ENCODE measurements around the gene CPA1.

Gene CPA1

GRCh38 chr7:130410868-130411541 is 30.7 kb downstream of the CPA1 start:
- TF ChIP-seq JUND (IDR thresholded peaks at IDR 0.05; ENCODE audit: low read depth): no peak
- in situ Hi-C loops (cut with HindIII; ENCODE audit: low pct_unique_long_range_greater_than_20kb, low sequenced_read_pairs): no loop called here
- DNase-seq (ENCODE audit: low read depth in 1 of 2, low spot score in 1 of 2): no peak

GRCh38 chr7:130413201-130413600 is 32.9 kb downstream of the CPA1 start:
- DNase-seq (ENCODE audit: low read depth in 1 of 2, low spot score in 1 of 2): no peak
- TF ChIP-seq JUND (IDR thresholded peaks at IDR 0.05; ENCODE audit: low read depth): no peak
- in situ Hi-C loops (cut with HindIII; ENCODE audit: low pct_unique_long_range_greater_than_20kb, low sequenced_read_pairs): no loop called here

- TF ChIP-seq JUND (IDR thresholded peaks at IDR 0.05; ENCODE audit: low read depth): no peak
- DNase-seq (ENCODE audit: low read depth in 1 of 2, low spot score in 1 of 2): no peak
- in situ Hi-C loops (cut with HindIII; ENCODE audit: low pct_unique_long_range_greater_than_20kb, low sequenced_read_pairs): no loop called here
Measured at GRCh38 chr7:130415006-130415405, 34.7 kb downstream of the CPA1 start.

GRCh38 chr7:130417213-130417612 is 36.9 kb downstream of the CPA1 start:
- no peak for DNase-seq (ENCODE audit: low read depth in 1 of 2, low spot score in 1 of 2)
- in situ Hi-C loops (cut with HindIII; ENCODE audit: low pct_unique_long_range_greater_than_20kb, low sequenced_read_pairs): no loop called here
- TF ChIP-seq JUND (IDR thresholded peaks at IDR 0.05; ENCODE audit: low read depth): no peak

GRCh38 chr7:130418306-130418705 is 38.0 kb downstream of the CPA1 start:
- no peak for DNase-seq (ENCODE audit: low read depth in 1 of 2, low spot score in 1 of 2)
- no peak for TF ChIP-seq JUND (IDR thresholded peaks at IDR 0.05; ENCODE audit: low read depth)
- in situ Hi-C loops (cut with HindIII; ENCODE audit: low pct_unique_long_range_greater_than_20kb, low sequenced_read_pairs): no loop called here

- no peak for DNase-seq (ENCODE audit: low read depth in 1 of 2, low spot score in 1 of 2)
- TF ChIP-seq JUND (IDR thresholded peaks at IDR 0.05; ENCODE audit: low read depth): no peak
- in situ Hi-C loops (cut with HindIII; ENCODE audit: low pct_unique_long_range_greater_than_20kb, low sequenced_read_pairs): no loop called here
Measured at GRCh38 chr7:130419658-130420057, 39.4 kb downstream of the CPA1 start.

- in situ Hi-C loops (cut with HindIII; ENCODE audit: low pct_unique_long_range_greater_than_20kb, low sequenced_read_pairs): no loop called here
- TF ChIP-seq JUND (IDR thresholded peaks at IDR 0.05; ENCODE audit: low read depth): no peak
- no peak for DNase-seq (ENCODE audit: low read depth in 1 of 2, low spot score in 1 of 2)
Measured at GRCh38 chr7:130420943-130421578, 40.8 kb downstream of the CPA1 start.

GRCh38 chr7:130421684-130422083 is 41.4 kb downstream of the CPA1 start:
- DNase-seq (ENCODE audit: low read depth in 1 of 2, low spot score in 1 of 2): no peak
- in situ Hi-C loops (cut with HindIII; ENCODE audit: low pct_unique_long_range_greater_than_20kb, low sequenced_read_pairs): no loop called here
- no peak for TF ChIP-seq JUND (IDR thresholded peaks at IDR 0.05; ENCODE audit: low read depth)

GRCh38 chr7:130423501-130424037 is 43.3 kb downstream of the CPA1 start:
- no peak for TF ChIP-seq JUND (IDR thresholded peaks at IDR 0.05; ENCODE audit: low read depth)
- no peak for DNase-seq (ENCODE audit: low read depth in 1 of 2, low spot score in 1 of 2)
- in situ Hi-C loops (cut with HindIII; ENCODE audit: low pct_unique_long_range_greater_than_20kb, low sequenced_read_pairs): no loop called here

- no peak for DNase-seq (ENCODE audit: low read depth in 1 of 2, low spot score in 1 of 2)
- in situ Hi-C loops (cut with HindIII; ENCODE audit: low pct_unique_long_range_greater_than_20kb, low sequenced_read_pairs): no loop called here
- no peak for TF ChIP-seq JUND (IDR thresholded peaks at IDR 0.05; ENCODE audit: low read depth)
Measured at GRCh38 chr7:130425796-130426195, 45.5 kb downstream of the CPA1 start.

GRCh38 chr7:130426564-130426963 is 46.3 kb downstream of the CPA1 start:
- in situ Hi-C loops (cut with HindIII; ENCODE audit: low pct_unique_long_range_greater_than_20kb, low sequenced_read_pairs): no loop called here
- no peak for TF ChIP-seq JUND (IDR thresholded peaks at IDR 0.05; ENCODE audit: low read depth)
- no peak for DNase-seq (ENCODE audit: low read depth in 1 of 2, low spot score in 1 of 2)

- no peak for TF ChIP-seq JUND (IDR thresholded peaks at IDR 0.05; ENCODE audit: low read depth)
Measured at GRCh38 chr7:130429019-130429418, 48.7 kb downstream of the CPA1 start.

GRCh38 chr7:130430115-130430514 is 49.8 kb downstream of the CPA1 start:
- in situ Hi-C loops (cut with HindIII; ENCODE audit: low pct_unique_long_range_greater_than_20kb, low sequenced_read_pairs): no loop called here
- no peak for TF ChIP-seq JUND (IDR thresholded peaks at IDR 0.05; ENCODE audit: low read depth)
- DNase-seq (ENCODE audit: low read depth in 1 of 2, low spot score in 1 of 2): no peak

More at GRCh38 chr7:130429019-130429418, 48.7 kb downstream of the CPA1 start:
- in situ Hi-C loops (cut with HindIII; ENCODE audit: low pct_unique_long_range_greater_than_20kb, low sequenced_read_pairs): no loop called here
- DNase-seq (ENCODE audit: low read depth in 1 of 2, low spot score in 1 of 2): no peak
